Lower leg skin (tissue), 3 donors: Measurements from ENCODE around the gene RNF213.

Experiments
- CTCF ChIP-seq, 3 donors: fragments of 450-650 bp; IDR thresholded peaks; one replicate each; pipeline ENCODE4 v1.5.1; 2016; ENCODE audit warnings: antibody characterized with exemption in 3 of 3, mild to moderate bottlenecking in 3 of 3, moderate library complexity in 2 of 3
- POLR2A ChIP-seq, 2 donors: fragments of 450-650 bp; IDR thresholded peaks; one replicate each; pipeline ENCODE4 v1.6.1; 2016 to 2017; ENCODE audit warnings: antibody characterized with exemption in 2 of 2, mild to moderate bottlenecking in 1 of 2, moderate library complexity in 1 of 2

- no peak for TF ChIP-seq CTCF (IDR thresholded peaks at IDR 0.05)
- no peak for TF ChIP-seq POLR2A (IDR thresholded peaks at IDR 0.05)
These were observed 36.0 kb upstream of the RNF213 start for GRCh38 chr17:80224683-80225082.
